Astrocyte (in vitro differentiated cells and primary cell): ENCODE measurements around the gene WDR1. TPM values are rescaled to one million over a fixed set of nuclear protein-coding genes. Genes with fewer than 3 reads are reported as not detected.

ENCODE experiments used
- DNase-seq: peaks from one replicate; pipeline ENCODE4 v3.0.0-alpha.2; 2010; ENCODE audit warnings: low read depth
- FAIRE-seq: peaks from 2 replicates; lab custom pipeline; 2011; peaks lifted over from hg19 to GRCh38; lab: Jason Lieb, UNC
- H2AFZ ChIP-seq: 2 replicates; pipeline ENCODE4 v1.6.0; 2012; ENCODE audit warnings: low read depth, low read length, inconsistent platforms
- H3K27ac ChIP-seq: 2 replicates; pipeline ENCODE4 v1.5.1; 2011; ENCODE audit warnings: low read depth, low read length, inconsistent platforms
- H3K27me3 ChIP-seq: 2 replicates; pipeline ENCODE4 v1.6.0; 2011; ENCODE audit warnings: low read length, inconsistent platforms; ENCODE audit not compliant: insufficient read depth
- H3K36me3 ChIP-seq: 2 replicates; pipeline ENCODE4 v1.5.1; 2011; ENCODE audit warnings: low read length, inconsistent platforms; ENCODE audit not compliant: insufficient read depth
- H3K4me1 ChIP-seq: 2 replicates; pipeline ENCODE4 v1.5.1; 2011; ENCODE audit warnings: low read length, inconsistent platforms; ENCODE audit not compliant: insufficient read depth
- H3K4me2 ChIP-seq: 2 replicates; pipeline ENCODE4 v1.6.0; 2012; ENCODE audit warnings: low read length, inconsistent platforms
- H3K4me3 ChIP-seq: 2 replicates; pipeline ENCODE4 v1.5.1; 2011; ENCODE audit warnings: low read depth, mild to moderate bottlenecking, low read length, inconsistent platforms; ENCODE audit not compliant: insufficient read depth
- H3K79me2 ChIP-seq: 2 replicates; pipeline ENCODE4 v1.6.0; 2012; ENCODE audit warnings: mild to moderate bottlenecking, low read length, inconsistent platforms; ENCODE audit not compliant: insufficient read depth
- H3K9ac ChIP-seq: 2 replicates; pipeline ENCODE4 v1.6.0; 2012; ENCODE audit warnings: mild to moderate bottlenecking, low read length, inconsistent platforms
- H3K9me3 ChIP-seq: 2 replicates; pipeline ENCODE4 v1.5.1; 2012; ENCODE audit warnings: low read depth, mild to moderate bottlenecking, low read length, inconsistent platforms; ENCODE audit not compliant: insufficient read depth
- H4K20me1 ChIP-seq: 2 replicates; pipeline ENCODE4 v1.6.0; 2012; ENCODE audit warnings: low read length, inconsistent platforms; ENCODE audit not compliant: insufficient read depth
- H3K27ac Mint-ChIP-seq: one replicate; pipeline ENCODE4 v1.8.0; 2021; ENCODE audit warnings: mild to moderate bottlenecking, mixed read lengths; ENCODE audit not compliant: unreplicated experiment
- H3K27me3 Mint-ChIP-seq: one replicate; pipeline ENCODE4 v1.8.0; 2021; ENCODE audit warnings: low read depth, mixed read lengths; ENCODE audit not compliant: unreplicated experiment
- H3K36me3 Mint-ChIP-seq: one replicate; pipeline ENCODE4 v1.8.0; 2021; ENCODE audit warnings: low read depth, mixed read lengths; ENCODE audit not compliant: unreplicated experiment
- H3K4me1 Mint-ChIP-seq: one replicate; pipeline ENCODE4 v1.8.0; 2021; ENCODE audit warnings: low read depth, mixed read lengths; ENCODE audit not compliant: unreplicated experiment
- H3K4me3 Mint-ChIP-seq: one replicate; pipeline ENCODE4 v1.8.0; 2021; ENCODE audit warnings: mild to moderate bottlenecking, moderate library complexity, mixed read lengths; ENCODE audit not compliant: unreplicated experiment
- H3K9me3 Mint-ChIP-seq: one replicate; pipeline ENCODE4 v1.8.0; 2021; ENCODE audit warnings: mild to moderate bottlenecking, mixed read lengths; ENCODE audit not compliant: unreplicated experiment
- EZH2 ChIP-seq: IDR thresholded peaks from 2 replicates; pipeline ENCODE4 v1.6.1; 2012; ENCODE audit warnings: mild to moderate bottlenecking, low read length, inconsistent platforms; ENCODE audit not compliant: insufficient read depth
- total RNA-seq: library from RNA; stranded (reverse); gene quantifications from 2 replicates; pipeline ENCODE4 v1.2.1, GENCODE V29; 2021
- TF ChIP-seq, protein P1 (sequence below): IDR thresholded peaks from 2 replicates; pipeline ENCODE4 v1.5.1; 2011; ENCODE audit warnings: low read depth, mild to moderate bottlenecking, inconsistent platforms, low read length, moderate library complexity; ENCODE audit not compliant: insufficient read depth

Gene WDR1
- total RNA-seq, 1 donor from 2014 or later = 620 TPM

DNA sequence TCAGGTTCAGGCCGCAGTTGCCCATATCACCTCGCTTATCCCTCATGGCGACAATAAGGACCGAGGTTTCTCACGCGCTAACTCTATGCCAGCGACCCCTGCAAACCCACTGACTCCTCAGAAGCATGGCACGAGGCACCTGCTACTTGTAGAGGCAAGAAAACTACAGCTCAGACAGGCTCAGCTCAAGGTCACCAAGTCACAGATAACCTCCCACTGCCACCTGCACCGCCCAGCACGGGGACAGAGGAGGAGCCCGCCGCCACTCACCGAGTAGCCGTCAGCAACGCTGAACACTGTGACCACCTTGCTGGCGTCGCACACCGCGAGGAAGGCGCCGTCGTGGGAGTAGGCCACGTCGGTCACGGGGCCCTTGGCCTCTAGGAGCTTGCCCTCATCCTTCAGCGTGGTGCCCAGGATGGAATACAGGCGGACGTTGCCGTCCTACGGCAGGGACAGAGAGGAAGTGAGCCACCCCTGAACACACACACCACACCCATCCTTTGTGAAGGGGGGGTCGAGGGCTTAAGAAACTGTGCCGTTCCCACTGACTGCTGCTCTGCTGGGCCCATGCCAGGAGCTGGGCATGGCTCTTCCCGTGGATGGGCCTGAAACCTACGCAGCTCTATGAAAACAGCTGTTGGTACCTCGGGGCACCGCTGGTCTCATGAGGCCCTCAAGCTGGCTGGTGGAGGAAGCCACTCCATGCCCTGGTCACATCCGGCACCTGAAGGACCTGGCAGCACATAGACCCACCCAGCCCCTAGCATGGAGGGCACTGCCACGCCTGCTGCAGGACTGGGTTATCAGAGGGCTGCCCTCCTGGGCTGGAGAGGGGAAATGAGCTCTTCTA, 38.9 kb downstream of the WDR1 start:
- peaks cover 2% of the 10 kb centered on the region for H3K9me3 Mint-ChIP-seq
- H3K4me3 Mint-ChIP-seq = no peak overlapping the region
- H3K27me3 Mint-ChIP-seq = no peaks in the 10 kb centered on the region
- Histone ChIP-seq H3K36me3 (peaks cover 95% of the 10 kb centered on the region), H3K4me2 (no peak overlapping the region), H3K4me1 (peaks cover 18% of the 10 kb centered on the region), H2AFZ (no peak overlapping the region), H3K4me3 (no peak overlapping the region), H3K79me2 (peaks cover 71% of the 10 kb centered on the region), H3K27me3 (no peaks in the 10 kb centered on the region), H3K9ac (no peak overlapping the region), H3K9me3 (no peaks in the 10 kb centered on the region), H4K20me1 (peaks cover 95% of the 10 kb centered on the region), H3K27ac (no peak overlapping the region)
- DNase-seq (no peak), FAIRE-seq (no peak)
- peaks cover 23% of the 10 kb centered on the region for H3K36me3 Mint-ChIP-seq
- peaks cover 25% of the 10 kb centered on the region for H3K4me1 Mint-ChIP-seq
- no peak for TF ChIP-seq EZH2
- TF ChIP-seq, protein P1, sequence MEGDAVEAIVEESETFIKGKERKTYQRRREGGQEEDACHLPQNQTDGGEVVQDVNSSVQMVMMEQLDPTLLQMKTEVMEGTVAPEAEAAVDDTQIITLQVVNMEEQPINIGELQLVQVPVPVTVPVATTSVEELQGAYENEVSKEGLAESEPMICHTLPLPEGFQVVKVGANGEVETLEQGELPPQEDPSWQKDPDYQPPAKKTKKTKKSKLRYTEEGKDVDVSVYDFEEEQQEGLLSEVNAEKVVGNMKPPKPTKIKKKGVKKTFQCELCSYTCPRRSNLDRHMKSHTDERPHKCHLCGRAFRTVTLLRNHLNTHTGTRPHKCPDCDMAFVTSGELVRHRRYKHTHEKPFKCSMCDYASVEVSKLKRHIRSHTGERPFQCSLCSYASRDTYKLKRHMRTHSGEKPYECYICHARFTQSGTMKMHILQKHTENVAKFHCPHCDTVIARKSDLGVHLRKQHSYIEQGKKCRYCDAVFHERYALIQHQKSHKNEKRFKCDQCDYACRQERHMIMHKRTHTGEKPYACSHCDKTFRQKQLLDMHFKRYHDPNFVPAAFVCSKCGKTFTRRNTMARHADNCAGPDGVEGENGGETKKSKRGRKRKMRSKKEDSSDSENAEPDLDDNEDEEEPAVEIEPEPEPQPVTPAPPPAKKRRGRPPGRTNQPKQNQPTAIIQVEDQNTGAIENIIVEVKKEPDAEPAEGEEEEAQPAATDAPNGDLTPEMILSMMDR = no peak
- no peak overlapping the region for H3K27ac Mint-ChIP-seq

DNA sequence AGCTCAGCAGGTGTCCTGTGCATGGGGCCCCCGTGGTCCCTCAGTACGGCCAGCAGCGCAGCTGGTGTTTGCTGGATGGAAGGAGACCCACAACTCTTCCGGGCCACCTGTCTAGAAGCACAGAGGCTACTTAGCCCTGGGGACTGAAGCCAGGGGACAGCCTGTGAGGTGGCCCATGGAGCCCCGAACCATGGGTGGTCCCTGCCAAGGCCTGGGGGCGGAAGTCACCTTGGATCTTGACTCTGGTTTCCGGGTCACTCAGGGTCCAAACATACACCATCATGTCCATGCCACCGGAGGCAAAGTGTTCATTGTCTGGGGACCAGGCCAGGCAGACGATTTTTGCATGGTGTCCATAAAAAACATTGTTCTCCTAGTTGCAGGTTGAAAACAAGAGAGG, 39.5 kb downstream of the WDR1 start:
- Mint-ChIP-seq H3K9me3 (peaks cover 2% of the 10 kb centered on the region), H3K27ac (no peak overlapping the region), H3K36me3 (peaks cover 19% of the 10 kb centered on the region), H3K4me3 (no peak overlapping the region), H3K4me1 (peaks cover 25% of the 10 kb centered on the region), H3K27me3 (no peaks in the 10 kb centered on the region)
- H3K27me3 ChIP-seq = no peaks in the 10 kb centered on the region
- H3K4me3 ChIP-seq = no peak overlapping the region
- TF ChIP-seq EZH2 = no peak
- TF ChIP-seq, protein P1 = no peak
- peaks cover 95% of the 10 kb centered on the region for H4K20me1 ChIP-seq
- no peak overlapping the region for H3K9ac ChIP-seq
- H3K4me2 ChIP-seq = no peak overlapping the region
- H3K79me2 ChIP-seq = peaks cover 65% of the 10 kb centered on the region
- no peak for FAIRE-seq
- peaks cover 18% of the 10 kb centered on the region for H3K4me1 ChIP-seq
- H3K36me3 ChIP-seq = peaks cover 95% of the 10 kb centered on the region
- DNase-seq = no peak
- H2AFZ ChIP-seq = no peak overlapping the region
- H3K27ac ChIP-seq = no peak overlapping the region
- no peaks in the 10 kb centered on the region for H3K9me3 ChIP-seq

DNA sequence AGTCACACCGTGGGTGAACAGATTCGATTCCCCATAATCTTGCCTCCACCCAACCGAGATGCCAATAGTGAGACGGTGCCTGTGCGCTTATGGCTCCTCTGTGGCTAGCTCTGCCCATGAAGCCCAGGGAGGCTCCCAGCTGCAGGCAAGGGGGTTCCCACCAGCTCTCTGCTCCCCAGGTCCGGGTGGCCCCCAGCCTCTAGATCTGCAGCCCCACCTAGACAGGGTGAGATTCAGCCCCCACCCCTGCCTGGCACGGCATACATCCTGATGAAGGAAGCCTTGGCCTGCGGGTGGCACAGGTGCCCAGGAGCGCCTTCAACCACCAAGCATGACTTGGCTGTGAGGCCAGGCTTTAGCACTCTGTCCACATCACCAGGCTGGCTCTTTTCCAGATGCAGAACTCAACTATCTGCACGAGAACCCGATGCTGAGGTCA, 40.6 kb downstream of the WDR1 start:
- peaks cover 18% of the 10 kb centered on the region for H3K36me3 Mint-ChIP-seq
- DNase-seq (no peak), FAIRE-seq (no peak)
- no peak overlapping the region for H3K9ac ChIP-seq
- peaks cover 25% of the 10 kb centered on the region for H3K4me1 Mint-ChIP-seq
- no peak overlapping the region for H2AFZ ChIP-seq
- peaks cover 2% of the 10 kb centered on the region for H3K9me3 Mint-ChIP-seq
- H3K27ac ChIP-seq = no peak overlapping the region
- TF ChIP-seq, protein P1 = no peak
- TF ChIP-seq EZH2 = no peak
- peaks cover 94% of the 10 kb centered on the region for H4K20me1 ChIP-seq
- peaks cover 93% of the 10 kb centered on the region for H3K36me3 ChIP-seq
- no peak overlapping the region for H3K4me2 ChIP-seq
- H3K27me3 ChIP-seq = no peaks in the 10 kb centered on the region
- H3K27ac Mint-ChIP-seq = peak overlapping the region; percentile 24
- H3K27me3 Mint-ChIP-seq = no peaks in the 10 kb centered on the region
- H3K4me3 ChIP-seq = no peak overlapping the region
- H3K9me3 ChIP-seq = no peaks in the 10 kb centered on the region
- no peak overlapping the region for H3K4me3 Mint-ChIP-seq
- peaks cover 55% of the 10 kb centered on the region for H3K79me2 ChIP-seq
- H3K4me1 ChIP-seq = peaks cover 18% of the 10 kb centered on the region
